H9 (cell line): Measurements from ENCODE around the gene BHLHA15. TPM values are rescaled to one million over a fixed set of nuclear protein-coding genes. Genes with fewer than 3 reads are reported as not detected.
A peak's percentile ranks its signal among the peaks of the same experiment; 100 is the strongest.

Experiments used
- DNase-seq: peaks from one replicate; pipeline ENCODE4 v3.0.0-alpha.2; 2017
- H2AFZ ChIP-seq: one replicate; pipeline ENCODE4 v1.6.1; 2013; ENCODE audit warnings: mild to moderate bottlenecking, low read length, control low read depth, moderate library complexity
- H2AK5ac ChIP-seq: 2 replicates; pipeline ENCODE4 v1.6.1; 2013; ENCODE audit warnings: low read length, control low read depth, mixed read lengths; ENCODE audit not compliant: insufficient read length
- H2BK120ac ChIP-seq: one replicate; pipeline ENCODE4 v1.6.1; 2013; ENCODE audit warnings: low read depth, mild to moderate bottlenecking, low read length, control low read depth, inconsistent platforms; ENCODE audit not compliant: poor library complexity, severe bottlenecking
- H2BK12ac ChIP-seq: 2 replicates; pipeline ENCODE4 v1.6.1; 2013; ENCODE audit warnings: low read length, control low read depth, mixed read lengths, low read depth; ENCODE audit not compliant: insufficient read length
- H2BK15ac ChIP-seq: 2 replicates; pipeline ENCODE4 v1.6.1; 2013; ENCODE audit warnings: low read depth, low read length, control low read depth
- H2BK20ac ChIP-seq: one replicate; pipeline ENCODE4 v1.6.1; 2013; ENCODE audit warnings: low read depth, mild to moderate bottlenecking, low read length, control low read depth, inconsistent platforms; ENCODE audit not compliant: poor library complexity, severe bottlenecking
- H2BK5ac ChIP-seq: 2 replicates; pipeline ENCODE4 v1.6.1; 2013; ENCODE audit warnings: low read length, control low read depth, mixed read lengths; ENCODE audit not compliant: insufficient read length
- H3K14ac ChIP-seq: 2 replicates; pipeline ENCODE4 v1.6.1; 2013; ENCODE audit warnings: low read length, control low read depth; ENCODE audit not compliant: insufficient read depth
- H3K18ac ChIP-seq: 2 replicates; pipeline ENCODE4 v1.6.1; 2013; ENCODE audit warnings: low read depth, mild to moderate bottlenecking, mixed read lengths, low read length, control low read depth; ENCODE audit not compliant: insufficient read length
- H3K23ac ChIP-seq: 2 replicates; pipeline ENCODE4 v1.6.1; 2013; ENCODE audit warnings: low read length, control low read depth, mixed read lengths, low read depth; ENCODE audit not compliant: insufficient read length
- H3K23me2 ChIP-seq: 2 replicates; pipeline ENCODE4 v1.6.1; 2013; ENCODE audit warnings: low read depth, mild to moderate bottlenecking, mixed read lengths, low read length, control low read depth; ENCODE audit not compliant: insufficient read length, poor library complexity, severe bottlenecking
- H3K27ac ChIP-seq: 2 replicates; pipeline ENCODE4 v1.5.1; 2013; ENCODE audit warnings: low read length, control low read depth, mixed read lengths, low read depth; ENCODE audit not compliant: insufficient read length
- H3K27me3 ChIP-seq: 2 replicates; pipeline ENCODE4 v1.6.1; 2013; ENCODE audit warnings: low read length, control low read depth, inconsistent platforms; ENCODE audit not compliant: insufficient read depth
- H3K4ac ChIP-seq: 2 replicates; pipeline ENCODE4 v1.6.1; 2013; ENCODE audit warnings: low read depth, mild to moderate bottlenecking, control low read depth, inconsistent platforms, low read length, moderate library complexity
- H3K4me1 ChIP-seq: 2 replicates; pipeline ENCODE4 v1.6.1; 2013; ENCODE audit warnings: low read length, control low read depth, inconsistent platforms; ENCODE audit not compliant: insufficient read depth
- H3K4me2 ChIP-seq: 2 replicates; pipeline ENCODE4 v1.6.1; 2013; ENCODE audit warnings: low read length, control low read depth, mixed read lengths; ENCODE audit not compliant: insufficient read length, insufficient read depth
- H3K56ac ChIP-seq: 2 replicates; pipeline ENCODE4 v1.6.1; 2013; ENCODE audit warnings: low read depth, mild to moderate bottlenecking, mixed read lengths, low read length, control low read depth; ENCODE audit not compliant: insufficient read length
- H3K79me1 ChIP-seq: 2 replicates; pipeline ENCODE4 v1.6.1; 2013; ENCODE audit warnings: low read depth, mild to moderate bottlenecking, moderate library complexity, low read length, control low read depth, inconsistent platforms; ENCODE audit not compliant: insufficient read depth, poor library complexity, severe bottlenecking
- H3K79me2 ChIP-seq: 2 replicates; pipeline ENCODE4 v1.6.1; 2013; ENCODE audit warnings: low read length, control low read depth, inconsistent platforms; ENCODE audit not compliant: insufficient read depth
- H3K9ac ChIP-seq: 2 replicates; pipeline ENCODE4 v1.6.1; 2013; ENCODE audit warnings: low read length, control low read depth, mixed read lengths; ENCODE audit not compliant: insufficient read length; ENCODE audit errors: extremely low read depth
- H3K9me3 ChIP-seq: one replicate; pipeline ENCODE4 v1.6.1; 2013; ENCODE audit warnings: low read depth, low read length, inconsistent platforms; ENCODE audit not compliant: control insufficient read depth
- H3T11ph ChIP-seq: one replicate; pipeline ENCODE4 v1.6.1; 2013; ENCODE audit warnings: mild to moderate bottlenecking, low read length, control low read depth, inconsistent platforms
- H4K20me1 ChIP-seq: one replicate; pipeline ENCODE4 v1.6.1; 2013; ENCODE audit not compliant: control insufficient read depth, insufficient read length, insufficient read depth
- H4K5ac ChIP-seq: 2 replicates; pipeline ENCODE4 v1.6.1; 2013; ENCODE audit warnings: low read depth, mild to moderate bottlenecking, mixed read lengths, low read length, control low read depth; ENCODE audit not compliant: insufficient read length
- H4K8ac ChIP-seq: replicated peaks from 2 replicates; pipeline ENCODE4 v1.6.1; 2013; ENCODE audit warnings: low read length, control low read depth, mixed read lengths, low read depth; ENCODE audit not compliant: insufficient read length
- H4K91ac ChIP-seq: 2 replicates; pipeline ENCODE4 v1.6.1; 2013; ENCODE audit warnings: low read depth, mild to moderate bottlenecking, moderate library complexity, mixed read lengths, low read length, control low read depth; ENCODE audit not compliant: insufficient read length
- H3K27ac Mint-ChIP-seq, 3 experiments: 2 replicates in 2 of 3; 3 replicates in 1 of 3; pipeline ENCODE4 v1.8.0; 2020 to 2021; ENCODE audit warnings: mixed read lengths in 3 of 3, mild to moderate bottlenecking in 1 of 3, moderate library complexity in 1 of 3
- H3K27me3 Mint-ChIP-seq: 2 replicates; pipeline ENCODE4 v1.8.0; 2021; ENCODE audit warnings: low read depth, mild to moderate bottlenecking, moderate library complexity, mixed read lengths
- H3K36me3 Mint-ChIP-seq, 3 experiments: 2 replicates in 2 of 3; 3 replicates in 1 of 3; pipeline ENCODE4 v1.8.0; 2020 to 2021; ENCODE audit warnings: low read depth in 3 of 3, mixed read lengths in 3 of 3; ENCODE audit not compliant: insufficient read depth in 1 of 3
- H3K4me1 Mint-ChIP-seq, 2 experiments: 2 replicates each; pipeline ENCODE4 v1.8.0; 2020; ENCODE audit warnings: mixed read lengths in 2 of 2
- H3K4me3 Mint-ChIP-seq, 2 experiments: 2 replicates in 1 of 2; 3 replicates in 1 of 2; pipeline ENCODE4 v1.8.0; 2020 to 2021; ENCODE audit warnings: mild to moderate bottlenecking in 2 of 2, mixed read lengths in 2 of 2, moderate library complexity in 1 of 2
- H3K9me3 Mint-ChIP-seq, 2 experiments: 2 replicates in 1 of 2; 3 replicates in 1 of 2; pipeline ENCODE4 v1.8.0; 2020; ENCODE audit warnings: mild to moderate bottlenecking in 2 of 2, mixed read lengths in 2 of 2, moderate library complexity in 1 of 2
- CTCF ChIP-seq: fragments of 200-600 bp; sonication (generic); conservative IDR thresholded peaks from 3 replicates; pipeline ENCODE4 v1.8.0; 2021; ENCODE audit warnings: antibody characterized with exemption, mild to moderate bottlenecking
- WGBS: extraction: QIAGEN DNeasy Blood & Tissue Kit; methylation state at CpG from one replicate; pipeline ENCODE4 v1.1.7; 2013; ENCODE audit warnings: missing lambda C conversion rate, low lambda C conversion rate, mixed read lengths; ENCODE audit not compliant: insufficient read length; ENCODE audit errors: extremely low coverage; 5-methylcytosine and 5-hydroxymethylcytosine counted together
- total RNA-seq: library from RNA; stranded (reverse); gene quantifications from 2 replicates; pipeline ENCODE4 v1.2.1, GENCODE V29; 2021

Gene BHLHA15
- total RNA-seq, 1 experiment from 2014 or later, result 1.4 TPM

- WGBS, result no CpG with 5 or more reads among the region's 32 CpGs
- Histone ChIP-seq H3K18ac (no peak overlapping the region), H2BK120ac (no peak overlapping the region), H4K8ac (no peak overlapping the region), H3K14ac (no peak overlapping the region), H3T11ph (no peak overlapping the region), H2BK20ac (no peak overlapping the region), H3K27ac (no peak overlapping the region), H3K4ac (no peak overlapping the region), H4K5ac (no peak overlapping the region), H3K27me3 (no peaks in the 10 kb centered on the region), H4K20me1 (no peaks in the 10 kb centered on the region), H3K79me2 (no peaks in the 10 kb centered on the region), H3K23me2 (no peaks in the 10 kb centered on the region), H2AK5ac (no peak overlapping the region), H3K23ac (no peak overlapping the region), H3K4me2 (no peak overlapping the region), H3K79me1 (no peaks in the 10 kb centered on the region), H3K4me1 (no peaks in the 10 kb centered on the region), H4K91ac (no peak overlapping the region), H3K9me3 (no peaks in the 10 kb centered on the region), H2AFZ (no peak overlapping the region), H3K9ac (no peak overlapping the region), H2BK12ac (no peak overlapping the region), H2BK15ac (no peak overlapping the region), H2BK5ac (no peak overlapping the region), H3K56ac (no peak overlapping the region)
- Mint-ChIP-seq H3K4me3 (no peak overlapping the region), H3K9me3 (no peaks in the 10 kb centered on the region), H3K4me1 (peaks cover 4 to 9% of the 10 kb centered on the region in 2 experiments), H3K27me3 (no peaks in the 10 kb centered on the region), H3K36me3 (no peaks in the 10 kb centered on the region), H3K27ac (0 out of 7 replicates have a peak overlapping the region, but pooled peaks of 1 of the 3 experiments have one; percentile 23)
- TF ChIP-seq CTCF, result no peak
- no peak for DNase-seq
These were observed 4.6 kb downstream of the BHLHA15 start for GRCh38 chr7:98215561-98216495.
